ENCODE data around the gene SLC24A5.

DNA sequence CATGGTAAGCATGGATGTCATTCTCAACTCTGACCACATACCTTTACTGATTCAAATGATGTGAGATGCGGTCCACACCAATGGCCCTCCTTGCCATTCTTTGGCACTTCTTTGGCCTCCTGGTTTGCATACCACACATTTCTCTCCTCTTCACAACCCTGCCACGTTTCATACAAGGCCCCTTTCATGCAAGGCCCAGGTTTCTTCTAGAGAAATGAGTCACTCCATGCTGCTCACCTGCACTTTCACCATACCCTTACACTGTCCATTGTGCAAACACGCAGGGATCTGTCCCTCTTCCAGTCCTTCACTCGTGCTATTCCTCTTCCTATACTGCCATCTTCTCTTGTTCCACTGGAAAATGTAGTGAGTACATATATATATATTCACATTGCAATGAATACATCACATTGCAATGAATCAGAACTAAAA lies 24.4 kb upstream of the SLC24A5 start:
- TF ChIP-seq POLR2A (IDR thresholded peaks at IDR 0.05) = no peak
- TF ChIP-seq, protein P1, sequence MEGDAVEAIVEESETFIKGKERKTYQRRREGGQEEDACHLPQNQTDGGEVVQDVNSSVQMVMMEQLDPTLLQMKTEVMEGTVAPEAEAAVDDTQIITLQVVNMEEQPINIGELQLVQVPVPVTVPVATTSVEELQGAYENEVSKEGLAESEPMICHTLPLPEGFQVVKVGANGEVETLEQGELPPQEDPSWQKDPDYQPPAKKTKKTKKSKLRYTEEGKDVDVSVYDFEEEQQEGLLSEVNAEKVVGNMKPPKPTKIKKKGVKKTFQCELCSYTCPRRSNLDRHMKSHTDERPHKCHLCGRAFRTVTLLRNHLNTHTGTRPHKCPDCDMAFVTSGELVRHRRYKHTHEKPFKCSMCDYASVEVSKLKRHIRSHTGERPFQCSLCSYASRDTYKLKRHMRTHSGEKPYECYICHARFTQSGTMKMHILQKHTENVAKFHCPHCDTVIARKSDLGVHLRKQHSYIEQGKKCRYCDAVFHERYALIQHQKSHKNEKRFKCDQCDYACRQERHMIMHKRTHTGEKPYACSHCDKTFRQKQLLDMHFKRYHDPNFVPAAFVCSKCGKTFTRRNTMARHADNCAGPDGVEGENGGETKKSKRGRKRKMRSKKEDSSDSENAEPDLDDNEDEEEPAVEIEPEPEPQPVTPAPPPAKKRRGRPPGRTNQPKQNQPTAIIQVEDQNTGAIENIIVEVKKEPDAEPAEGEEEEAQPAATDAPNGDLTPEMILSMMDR (IDR thresholded peaks at IDR 0.05 in 4 of 5, conservative IDR thresholded peaks at IDR 0.05 in 1 of 5) = no peak

Data from gastrocnemius medialis (tissue), 4 donors.